Spinal cord (tissue), 10 donors: ENCODE measurements around the gene POLR3E. TPM values are rescaled to one million over a fixed set of nuclear protein-coding genes. Genes with fewer than 3 reads are reported as not detected.

Experiments used
- DNase-seq, 6 donors: peaks; one replicate each; pipeline versions ENCODE4 v3.0.0 to v3.0.0-alpha.2; 2013 to 2015; ENCODE audit warnings: low spot score in 6 of 6, low read depth in 4 of 6
- H3K27ac ChIP-seq: one replicate; pipeline ENCODE4 v1.5.1; 2013; ENCODE audit warnings: low read depth, low read length, control low read depth
- H3K27me3 ChIP-seq: one replicate; pipeline ENCODE4 v1.6.1; 2013; ENCODE audit warnings: low read length; ENCODE audit not compliant: control insufficient read depth, insufficient read depth
- H3K36me3 ChIP-seq: one replicate; pipeline ENCODE4 v1.6.1; 2013; ENCODE audit warnings: low read length; ENCODE audit not compliant: control insufficient read depth, insufficient read depth
- H3K4me1 ChIP-seq: one replicate; pipeline ENCODE4 v1.6.1; 2013; ENCODE audit warnings: low read length; ENCODE audit not compliant: control insufficient read depth, insufficient read depth
- H3K4me3 ChIP-seq: one replicate; pipeline ENCODE4 v1.5.1; 2013; ENCODE audit warnings: low read depth, low read length, control low read depth
- H3K9me3 ChIP-seq: one replicate; pipeline ENCODE4 v1.6.1; 2013; ENCODE audit warnings: low read length; ENCODE audit not compliant: control insufficient read depth, insufficient read depth
- WGBS: methylation state at CpG from one replicate; pipeline ENCODE4 v1.1.5; 2013; ENCODE audit warnings: missing lambda C conversion rate; ENCODE audit not compliant: insufficient coverage; 5-methylcytosine and 5-hydroxymethylcytosine counted together
- polyA plus RNA-seq, 2 donors: library from polyadenylated mRNA; unstranded; fragments of 120-200 nt; gene quantifications; one replicate each; pipeline ENCODE4 v1.2.1, GENCODE V29; 2013; ENCODE audit not compliant: insufficient read length in 2 of 2
- total RNA-seq, 2 donors: library from RNA; depleted of rRNA in 1 of 2; stranded (reverse); fragments of 120-200 nt in 1 of 2; fragments of >200 nt in 1 of 2; gene quantifications; one replicate each; pipeline versions ENCODE4 v1.2.3 to v1.2.4, GENCODE V29; 2013 to 2014
- donor health status: healthy.

Gene POLR3E
- total and polyA plus RNA-seq, 4 donors = 21.9 to 58.9 (median 46.5) TPM

- no peaks in the 10 kb centered on the region for H3K27me3 ChIP-seq
- 67% methylated on average over 1 of the region's 6 CpGs for WGBS
- H3K4me3 ChIP-seq = no peak overlapping the region
- H3K27ac ChIP-seq = no peak overlapping the region
- H3K4me1 ChIP-seq = peaks cover 2% of the 10 kb centered on the region
- peaks cover 32% of the 10 kb centered on the region for H3K36me3 ChIP-seq
- H3K9me3 ChIP-seq = no peaks in the 10 kb centered on the region
- peak in 1 of 6 donors; percentile 24 for DNase-seq
These were observed 12.1 kb upstream of the POLR3E start for GRCh38 chr16:22285080-22285479.

DNA sequence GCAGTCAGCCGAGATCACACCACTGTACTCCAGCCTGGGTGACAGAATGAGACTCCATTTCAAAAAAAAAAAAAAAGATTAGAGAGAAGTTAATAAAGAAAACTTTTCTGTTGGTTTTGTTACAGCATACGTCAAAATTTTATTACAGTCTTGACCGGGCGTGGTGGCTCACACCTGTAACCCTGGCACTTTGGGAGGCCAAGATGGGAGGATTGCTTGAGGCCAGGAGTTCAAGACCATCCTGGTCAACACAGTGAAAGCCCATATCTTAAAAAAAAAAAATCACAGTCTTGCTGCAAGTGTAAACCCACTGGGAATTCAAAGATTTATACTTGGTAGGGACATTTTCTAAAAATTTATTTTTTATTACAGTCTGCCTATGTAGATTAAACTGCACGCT is 6.2 kb upstream of the POLR3E start:
- Histone ChIP-seq H3K9me3 (no peaks in the 10 kb centered on the region), H3K36me3 (peaks cover 7% of the 10 kb centered on the region), H3K27ac (no peak overlapping the region), H3K4me1 (no peaks in the 10 kb centered on the region), H3K27me3 (no peaks in the 10 kb centered on the region), H3K4me3 (no peak overlapping the region)
- DNase-seq = no peak
- no CpG with 5 or more reads among the region's 5 CpGs for WGBS

- no peak overlapping the region for H3K4me3 ChIP-seq
- DNase-seq = no peak
- H3K27ac ChIP-seq = no peak overlapping the region
These were observed 5.3 kb upstream of the POLR3E start for GRCh38 chr16:22291860-22292318.

DNA sequence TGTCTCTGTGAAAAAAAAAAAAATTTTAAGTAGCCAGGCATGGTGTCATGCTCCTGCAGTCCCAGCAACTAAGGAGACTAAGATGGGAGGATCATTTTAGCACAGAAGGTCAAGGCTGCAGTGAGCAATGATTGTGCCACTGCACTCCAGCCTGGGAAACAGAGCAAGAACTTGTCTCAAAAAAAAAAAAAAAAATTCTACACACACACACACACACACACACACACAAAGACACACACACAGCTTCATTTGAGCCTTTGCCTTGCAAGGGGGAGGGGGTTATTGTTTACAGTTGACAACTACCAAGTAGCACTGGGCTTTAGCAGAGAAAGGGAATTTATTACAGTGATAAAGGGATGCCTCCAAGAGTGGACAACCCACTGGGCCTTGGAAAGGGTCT is 4.9 kb upstream of the POLR3E start:
- H3K36me3 ChIP-seq = peaks cover 5% of the 10 kb centered on the region
- H3K9me3 ChIP-seq = no peaks in the 10 kb centered on the region
- H3K4me1 ChIP-seq = no peaks in the 10 kb centered on the region
- no peak overlapping the region for H3K4me3 ChIP-seq
- H3K27me3 ChIP-seq = no peaks in the 10 kb centered on the region
- peak in 2 of 6 donors; percentile 5 to 31 for DNase-seq
- no peak overlapping the region for H3K27ac ChIP-seq

More at GRCh38 chr16:22291860-22292318, 5.3 kb upstream of the POLR3E start:
- Histone ChIP-seq H3K9me3 (no peaks in the 10 kb centered on the region), H3K4me1 (no peaks in the 10 kb centered on the region), H3K36me3 (peaks cover 7% of the 10 kb centered on the region), H3K27me3 (no peaks in the 10 kb centered on the region)
- WGBS = 66% methylated on average over 2 of the region's 4 CpGs

GRCh38 chr16:22293137-22294106 is 3.8 kb upstream of the POLR3E start:
- no peak for DNase-seq
- 94% methylated on average over 6 of the region's 11 CpGs for WGBS
- Histone ChIP-seq H3K4me3 (no peak overlapping the region), H3K9me3 (no peaks in the 10 kb centered on the region), H3K27ac (no peak overlapping the region), H3K27me3 (no peaks in the 10 kb centered on the region), H3K36me3 (peaks cover 5% of the 10 kb centered on the region), H3K4me1 (no peaks in the 10 kb centered on the region)

DNA sequence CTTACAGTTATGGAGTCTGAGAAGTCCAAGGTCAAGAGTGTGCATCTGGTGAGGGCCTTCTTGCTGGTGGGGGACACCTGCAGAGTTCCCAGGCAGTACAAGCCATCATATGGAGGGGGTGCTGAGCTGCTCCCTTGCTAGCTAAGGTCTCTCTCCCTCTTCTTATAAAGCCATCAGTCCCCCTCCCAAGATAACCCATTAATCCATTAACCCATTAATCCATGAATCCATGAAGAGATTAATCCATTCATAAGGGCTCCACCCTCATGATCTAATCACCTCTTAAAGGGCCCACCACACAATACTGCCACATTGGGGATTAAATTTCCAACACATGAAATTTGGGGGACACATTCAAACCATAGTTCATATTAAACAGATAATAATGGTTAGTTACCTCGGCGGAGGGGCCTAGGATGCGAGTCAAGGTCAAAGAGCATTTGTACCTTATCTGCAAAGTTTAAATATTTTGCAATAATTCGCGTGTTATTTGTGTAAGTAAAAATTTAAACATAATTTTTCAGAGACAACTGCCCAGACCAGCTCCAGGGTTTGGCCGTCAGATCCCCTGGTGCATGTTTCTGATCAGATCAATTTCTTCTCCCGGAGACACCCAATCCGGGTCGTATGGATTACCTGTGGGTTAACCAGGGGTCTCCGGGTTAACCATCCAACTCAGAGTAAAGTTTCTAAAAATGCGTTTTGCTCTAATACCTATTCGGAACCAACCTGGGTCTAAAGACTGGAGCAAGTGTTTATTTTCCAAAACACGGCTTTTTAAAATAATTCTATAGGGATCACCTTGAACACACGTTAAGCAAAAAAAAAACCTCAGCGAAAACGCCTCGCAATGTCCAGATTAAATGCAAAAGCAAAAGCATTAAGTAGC is 740 bp upstream of the POLR3E start:
- Histone ChIP-seq H3K27me3 (no peaks in the 10 kb centered on the region), H3K9me3 (no peaks in the 10 kb centered on the region), H3K4me3 (peak overlapping the region; percentile 77), H3K27ac (peak overlapping the region; percentile 91), H3K4me1 (peaks cover 9% of the 10 kb centered on the region), H3K36me3 (peaks cover 2% of the 10 kb centered on the region)
- 3% methylated on average over 10 of the region's 17 CpGs for WGBS
- peak in 2 of 6 donors; percentile 13 to 45 for DNase-seq

DNA sequence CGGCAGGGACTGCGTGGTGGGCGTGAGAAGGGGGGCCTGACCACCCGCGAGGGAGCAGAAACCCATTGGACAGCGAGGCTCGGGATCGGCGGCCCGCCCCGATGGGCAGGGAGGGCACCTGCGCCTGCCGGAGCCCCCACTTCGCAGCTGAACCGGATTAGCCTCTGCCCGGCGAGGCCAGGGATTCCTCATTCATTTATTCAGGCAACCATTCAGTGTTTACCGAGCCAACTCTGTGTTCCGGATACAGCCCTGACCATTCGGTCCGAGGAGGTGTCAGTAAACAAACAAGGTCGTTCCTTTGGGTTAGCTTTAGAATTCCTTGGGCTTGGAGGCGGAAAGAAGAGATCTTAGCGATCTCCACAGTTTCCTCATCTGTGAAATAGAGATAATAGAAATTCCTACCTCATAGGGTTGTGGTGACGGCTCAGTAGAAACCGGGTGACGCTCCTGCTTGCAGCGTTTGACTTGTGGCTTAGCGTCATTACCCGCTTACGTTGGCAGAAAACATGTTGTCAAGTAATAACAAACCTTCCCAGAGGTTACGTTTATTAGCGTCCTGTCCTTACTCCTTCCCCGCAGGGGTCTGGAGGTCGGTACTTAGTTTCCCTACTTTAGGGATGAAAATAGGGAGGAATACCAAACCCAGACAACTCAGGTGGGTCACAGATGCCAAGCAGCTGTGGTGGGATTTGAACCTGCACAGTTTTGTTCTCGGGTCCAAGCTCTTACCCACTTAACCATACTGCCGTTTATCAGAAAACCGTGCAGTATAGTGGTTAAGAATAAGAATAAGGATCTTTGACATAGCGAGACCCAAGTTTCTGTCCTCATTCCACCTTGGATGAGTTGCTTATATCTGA is 893 bp downstream of the POLR3E start:
- peak; percentile 72 to 98 (median 82) for DNase-seq

GRCh38 chr16:22299036-22299435 is 1.8 kb downstream of the POLR3E start:
- WGBS = 91% methylated on average over 1 of the region's 1 CpG
- peaks cover 9% of the 10 kb centered on the region for H3K4me1 ChIP-seq
- DNase-seq = no peak
- no peak overlapping the region for H3K4me3 ChIP-seq
- H3K27me3 ChIP-seq = no peaks in the 10 kb centered on the region
- H3K9me3 ChIP-seq = no peaks in the 10 kb centered on the region
- peaks cover 15% of the 10 kb centered on the region for H3K36me3 ChIP-seq
- H3K27ac ChIP-seq = no peak overlapping the region

More for the DNA sequence above, 893 bp downstream of the POLR3E start:
- Histone ChIP-seq H3K9me3 (no peaks in the 10 kb centered on the region), H3K4me1 (peaks cover 9% of the 10 kb centered on the region), H3K27me3 (no peaks in the 10 kb centered on the region), H3K4me3 (peak overlapping the region; percentile 77), H3K27ac (peak overlapping the region; percentile 91), H3K36me3 (peaks cover 10% of the 10 kb centered on the region)
- 0% methylated on average over 22 of the region's 39 CpGs for WGBS
